K562 (cell line): Measurements from ENCODE around the gene TMC6. TPM values are rescaled to one million over a fixed set of nuclear protein-coding genes. Genes with fewer than 3 reads are reported as not detected.

Experiments used
- HDAC1 ChIP-seq, 2 experiments: fragments of 450-650 bp; IDR thresholded peaks; 2 replicates each; pipeline ENCODE4 v1.6.1; 2016 to 2017; ENCODE audit warnings: inconsistent platforms in 1 of 2, mild to moderate bottlenecking in 1 of 2, moderate library complexity in 1 of 2
- MEIS2 ChIP-seq: fragments of 450-650 bp; IDR thresholded peaks from 2 replicates; pipeline ENCODE4 v1.6.1; 2014; ENCODE audit warnings: mild to moderate bottlenecking; ENCODE audit not compliant: partially characterized antibody
- MIER1 ChIP-seq: fragments of 450-650 bp; IDR thresholded peaks from 2 replicates; pipeline ENCODE4 v1.6.1; 2016; ENCODE audit warnings: antibody characterized with exemption, mild to moderate bottlenecking, low read depth
- PURB ChIP-seq: sonication (generic); formaldehyde crosslinking; IDR thresholded peaks from 2 replicates; pipeline ENCODE4 v1.9.0; 2021; ENCODE audit warnings: low read depth, mild to moderate bottlenecking, missing genetic modification reagents
- SP1 ChIP-seq: sonication (generic); formaldehyde crosslinking; IDR thresholded peaks from 2 replicates; pipeline ENCODE4 v1.8.1; 2022; ENCODE audit warnings: mild to moderate bottlenecking, missing genetic modification reagents
- TRIM28 ChIP-seq: fragments of 450-650 bp; IDR thresholded peaks from 2 replicates; pipeline ENCODE4 v1.6.1; 2017
- YY1 ChIP-seq, 3 experiments: IDR thresholded peaks; 2 replicates each; pipeline ENCODE4 v1.6.1; 2011; ENCODE audit warnings: low read length in 2 of 3, mild to moderate bottlenecking in 2 of 3, moderate library complexity in 2 of 3, borderline replicate concordance in 1 of 3, control low read depth in 1 of 3, low read depth in 1 of 3; ENCODE audit not compliant: insufficient read depth in 3 of 3, insufficient replicate concordance in 2 of 3, control insufficient read depth in 1 of 3, insufficient read length in 1 of 3; ENCODE audit errors: extremely low read depth in 1 of 3
- polyA plus RNA-seq, 8 experiments: library from polyadenylated mRNA; depleted of rRNA in 4 of 8; stranded (reverse) in 5 of 8; unstranded in 3 of 8; fragments of >200 nt; fragmentation: Nextera tagmentation in 2 of 8; fragmentation: Illumina TruSeq in 1 of 8; extraction: Ambion mirVana in 2 of 8; extraction: Trizol in 1 of 8; gene quantifications; 2 replicates each; pipeline versions ENCODE4 v1.2.1 to v1.2.3, GENCODE V29; 2011 to 2014; ENCODE audit warnings: inconsistent platforms in 1 of 8, missing spikeins in 1 of 8
- total RNA-seq, 7 experiments: library from RNA; depleted of rRNA in 6 of 7; stranded (reverse); fragments of >200 nt in 6 of 7; fragmentation: Illumina TruSeq in 2 of 7; extraction: Trizol in 2 of 7; gene quantifications; 2 replicates each; pipeline versions ENCODE4 v1.2.1 to v1.2.3, GENCODE V29; 2011 to 2021; ENCODE audit warnings: low replicate concordance in 1 of 7
- TF ChIP-seq, protein P1 (sequence below): fragments of 450-650 bp; formaldehyde crosslinking; IDR thresholded peaks from 2 replicates; pipeline ENCODE4 v1.4.0; 2020; ENCODE audit warnings: mild to moderate bottlenecking, moderate library complexity
- TF ChIP-seq, protein P2 (sequence below), 2 experiments: IDR thresholded peaks; 2 replicates each; pipeline ENCODE4 v1.6.1; 2011; ENCODE audit warnings: borderline replicate concordance in 1 of 2, control low read depth in 1 of 2, low read depth in 1 of 2, low read length in 1 of 2, mild to moderate bottlenecking in 1 of 2, mixed read lengths in 1 of 2, moderate library complexity in 1 of 2; ENCODE audit not compliant: insufficient read depth in 1 of 2, insufficient read length in 1 of 2, poor library complexity in 1 of 2, severe bottlenecking in 1 of 2; ENCODE audit errors: extremely low read depth in 1 of 2
- TF ChIP-seq, protein P3 (sequence below): fragments of 450-650 bp; IDR thresholded peaks from 2 replicates; pipeline ENCODE4 v1.6.1; 2016; ENCODE audit warnings: mild to moderate bottlenecking, moderate library complexity

TMC6 gene
- total and polyA plus RNA-seq, 9 of the 15 experiments (the other 6 are each of a cell fraction or from before 2014, with no cell fraction given) = 4.1 to 351 (median 66.9) TPM

DNA sequence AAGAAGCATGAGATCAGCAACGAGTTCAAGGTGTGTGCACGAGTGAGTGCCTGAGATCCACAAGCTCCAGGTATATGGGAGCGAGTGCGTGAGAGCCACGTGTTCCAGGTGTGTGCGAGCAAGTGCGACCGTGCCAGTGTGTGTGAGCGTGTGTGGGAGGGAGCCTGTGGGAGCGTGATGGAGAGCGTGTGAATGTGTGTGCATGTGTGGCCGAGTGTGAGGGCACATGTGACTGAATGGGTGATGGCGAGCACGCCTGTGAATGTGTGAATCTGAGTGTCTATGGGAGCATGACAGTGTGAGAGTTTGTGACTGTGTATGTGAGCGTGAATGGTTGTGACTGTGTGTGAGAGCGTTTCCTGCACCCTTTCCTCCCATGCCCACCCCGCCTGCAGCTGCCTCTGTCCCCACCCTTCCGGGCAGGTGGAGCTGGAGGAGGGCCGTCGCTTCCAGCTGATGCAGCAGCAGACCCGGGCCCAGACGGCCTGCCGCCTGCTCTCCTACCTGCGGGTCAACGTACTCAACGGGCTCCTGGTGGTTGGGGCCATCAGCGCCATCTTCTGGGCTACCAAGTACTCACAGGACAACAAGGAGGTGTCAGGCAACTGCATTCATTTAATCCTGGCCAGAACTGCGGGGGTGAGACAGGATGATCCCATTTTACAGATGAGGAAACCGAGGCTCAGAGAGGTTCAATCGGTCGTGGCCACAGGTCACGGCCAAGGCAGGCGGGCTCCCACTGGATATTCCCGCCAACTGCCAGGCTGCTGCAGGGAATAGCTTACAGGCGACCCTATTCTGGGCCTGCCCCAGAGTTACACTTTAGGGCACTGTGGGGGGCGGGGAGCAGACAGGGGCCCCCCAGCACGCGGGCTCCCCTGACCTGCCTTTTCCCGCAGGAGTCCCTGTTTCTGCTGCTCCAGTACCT, 5.7 kb upstream of the TMC6 start (continued):
- TF ChIP-seq, protein P1, sequence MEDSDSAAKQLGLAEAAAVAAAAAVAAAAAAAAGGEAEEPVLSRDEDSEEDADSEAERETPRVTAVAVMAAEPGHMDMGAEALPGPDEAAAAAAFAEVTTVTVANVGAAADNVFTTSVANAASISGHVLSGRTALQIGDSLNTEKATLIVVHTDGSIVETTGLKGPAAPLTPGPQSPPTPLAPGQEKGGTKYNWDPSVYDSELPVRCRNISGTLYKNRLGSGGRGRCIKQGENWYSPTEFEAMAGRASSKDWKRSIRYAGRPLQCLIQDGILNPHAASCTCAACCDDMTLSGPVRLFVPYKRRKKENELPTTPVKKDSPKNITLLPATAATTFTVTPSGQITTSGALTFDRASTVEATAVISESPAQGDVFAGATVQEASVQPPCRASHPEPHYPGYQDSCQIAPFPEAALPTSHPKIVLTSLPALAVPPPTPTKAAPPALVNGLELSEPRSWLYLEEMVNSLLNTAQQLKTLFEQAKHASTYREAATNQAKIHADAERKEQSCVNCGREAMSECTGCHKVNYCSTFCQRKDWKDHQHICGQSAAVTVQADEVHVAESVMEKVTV (CRISPR knock-in tag) = 0 out of 2 replicates have a peak, but pooled peaks have one; percentile 10
- TF ChIP-seq YY1 (IDR thresholded peaks at IDR 0.05; ENCODE audit: borderline replicate concordance in 1 of 3, control insufficient read depth in 1 of 3, extremely low read depth in 1 of 3, insufficient read depth in 3 of 3, insufficient read length in 1 of 3, insufficient replicate concordance in 2 of 3, low read depth in 1 of 3, low read length in 2 of 3) (peak in 1 of 3 experiments; percentile 8), PURB (CRISPR knock-in tag) (no peak), MIER1 (no peak), HDAC1 (IDR thresholded peaks at IDR 0.05) (peak in 1 of 2 experiments; percentile 14; a peak in 1 of 4 replicates), MEIS2 (peak; percentile 34), TRIM28 (peak; percentile 30; the same call in 1 of the 2 replicates), SP1 (CRISPR knock-in tag) (peak; percentile 55; the same call in 1 of the 2 replicates)
- TF ChIP-seq, protein P2, sequence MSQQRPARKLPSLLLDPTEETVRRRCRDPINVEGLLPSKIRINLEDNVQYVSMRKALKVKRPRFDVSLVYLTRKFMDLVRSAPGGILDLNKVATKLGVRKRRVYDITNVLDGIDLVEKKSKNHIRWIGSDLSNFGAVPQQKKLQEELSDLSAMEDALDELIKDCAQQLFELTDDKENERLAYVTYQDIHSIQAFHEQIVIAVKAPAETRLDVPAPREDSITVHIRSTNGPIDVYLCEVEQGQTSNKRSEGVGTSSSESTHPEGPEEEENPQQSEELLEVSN (IDR thresholded peaks at IDR 0.05; ENCODE audit: borderline replicate concordance in 1 of 2, extremely low read depth in 1 of 2, insufficient read depth in 1 of 2, insufficient read length in 1 of 2, low read depth in 1 of 2, low read length in 1 of 2, poor library complexity in 1 of 2, severe bottlenecking in 1 of 2) = peak in 1 of 2 experiments; percentile 25
- TF ChIP-seq, protein P3, sequence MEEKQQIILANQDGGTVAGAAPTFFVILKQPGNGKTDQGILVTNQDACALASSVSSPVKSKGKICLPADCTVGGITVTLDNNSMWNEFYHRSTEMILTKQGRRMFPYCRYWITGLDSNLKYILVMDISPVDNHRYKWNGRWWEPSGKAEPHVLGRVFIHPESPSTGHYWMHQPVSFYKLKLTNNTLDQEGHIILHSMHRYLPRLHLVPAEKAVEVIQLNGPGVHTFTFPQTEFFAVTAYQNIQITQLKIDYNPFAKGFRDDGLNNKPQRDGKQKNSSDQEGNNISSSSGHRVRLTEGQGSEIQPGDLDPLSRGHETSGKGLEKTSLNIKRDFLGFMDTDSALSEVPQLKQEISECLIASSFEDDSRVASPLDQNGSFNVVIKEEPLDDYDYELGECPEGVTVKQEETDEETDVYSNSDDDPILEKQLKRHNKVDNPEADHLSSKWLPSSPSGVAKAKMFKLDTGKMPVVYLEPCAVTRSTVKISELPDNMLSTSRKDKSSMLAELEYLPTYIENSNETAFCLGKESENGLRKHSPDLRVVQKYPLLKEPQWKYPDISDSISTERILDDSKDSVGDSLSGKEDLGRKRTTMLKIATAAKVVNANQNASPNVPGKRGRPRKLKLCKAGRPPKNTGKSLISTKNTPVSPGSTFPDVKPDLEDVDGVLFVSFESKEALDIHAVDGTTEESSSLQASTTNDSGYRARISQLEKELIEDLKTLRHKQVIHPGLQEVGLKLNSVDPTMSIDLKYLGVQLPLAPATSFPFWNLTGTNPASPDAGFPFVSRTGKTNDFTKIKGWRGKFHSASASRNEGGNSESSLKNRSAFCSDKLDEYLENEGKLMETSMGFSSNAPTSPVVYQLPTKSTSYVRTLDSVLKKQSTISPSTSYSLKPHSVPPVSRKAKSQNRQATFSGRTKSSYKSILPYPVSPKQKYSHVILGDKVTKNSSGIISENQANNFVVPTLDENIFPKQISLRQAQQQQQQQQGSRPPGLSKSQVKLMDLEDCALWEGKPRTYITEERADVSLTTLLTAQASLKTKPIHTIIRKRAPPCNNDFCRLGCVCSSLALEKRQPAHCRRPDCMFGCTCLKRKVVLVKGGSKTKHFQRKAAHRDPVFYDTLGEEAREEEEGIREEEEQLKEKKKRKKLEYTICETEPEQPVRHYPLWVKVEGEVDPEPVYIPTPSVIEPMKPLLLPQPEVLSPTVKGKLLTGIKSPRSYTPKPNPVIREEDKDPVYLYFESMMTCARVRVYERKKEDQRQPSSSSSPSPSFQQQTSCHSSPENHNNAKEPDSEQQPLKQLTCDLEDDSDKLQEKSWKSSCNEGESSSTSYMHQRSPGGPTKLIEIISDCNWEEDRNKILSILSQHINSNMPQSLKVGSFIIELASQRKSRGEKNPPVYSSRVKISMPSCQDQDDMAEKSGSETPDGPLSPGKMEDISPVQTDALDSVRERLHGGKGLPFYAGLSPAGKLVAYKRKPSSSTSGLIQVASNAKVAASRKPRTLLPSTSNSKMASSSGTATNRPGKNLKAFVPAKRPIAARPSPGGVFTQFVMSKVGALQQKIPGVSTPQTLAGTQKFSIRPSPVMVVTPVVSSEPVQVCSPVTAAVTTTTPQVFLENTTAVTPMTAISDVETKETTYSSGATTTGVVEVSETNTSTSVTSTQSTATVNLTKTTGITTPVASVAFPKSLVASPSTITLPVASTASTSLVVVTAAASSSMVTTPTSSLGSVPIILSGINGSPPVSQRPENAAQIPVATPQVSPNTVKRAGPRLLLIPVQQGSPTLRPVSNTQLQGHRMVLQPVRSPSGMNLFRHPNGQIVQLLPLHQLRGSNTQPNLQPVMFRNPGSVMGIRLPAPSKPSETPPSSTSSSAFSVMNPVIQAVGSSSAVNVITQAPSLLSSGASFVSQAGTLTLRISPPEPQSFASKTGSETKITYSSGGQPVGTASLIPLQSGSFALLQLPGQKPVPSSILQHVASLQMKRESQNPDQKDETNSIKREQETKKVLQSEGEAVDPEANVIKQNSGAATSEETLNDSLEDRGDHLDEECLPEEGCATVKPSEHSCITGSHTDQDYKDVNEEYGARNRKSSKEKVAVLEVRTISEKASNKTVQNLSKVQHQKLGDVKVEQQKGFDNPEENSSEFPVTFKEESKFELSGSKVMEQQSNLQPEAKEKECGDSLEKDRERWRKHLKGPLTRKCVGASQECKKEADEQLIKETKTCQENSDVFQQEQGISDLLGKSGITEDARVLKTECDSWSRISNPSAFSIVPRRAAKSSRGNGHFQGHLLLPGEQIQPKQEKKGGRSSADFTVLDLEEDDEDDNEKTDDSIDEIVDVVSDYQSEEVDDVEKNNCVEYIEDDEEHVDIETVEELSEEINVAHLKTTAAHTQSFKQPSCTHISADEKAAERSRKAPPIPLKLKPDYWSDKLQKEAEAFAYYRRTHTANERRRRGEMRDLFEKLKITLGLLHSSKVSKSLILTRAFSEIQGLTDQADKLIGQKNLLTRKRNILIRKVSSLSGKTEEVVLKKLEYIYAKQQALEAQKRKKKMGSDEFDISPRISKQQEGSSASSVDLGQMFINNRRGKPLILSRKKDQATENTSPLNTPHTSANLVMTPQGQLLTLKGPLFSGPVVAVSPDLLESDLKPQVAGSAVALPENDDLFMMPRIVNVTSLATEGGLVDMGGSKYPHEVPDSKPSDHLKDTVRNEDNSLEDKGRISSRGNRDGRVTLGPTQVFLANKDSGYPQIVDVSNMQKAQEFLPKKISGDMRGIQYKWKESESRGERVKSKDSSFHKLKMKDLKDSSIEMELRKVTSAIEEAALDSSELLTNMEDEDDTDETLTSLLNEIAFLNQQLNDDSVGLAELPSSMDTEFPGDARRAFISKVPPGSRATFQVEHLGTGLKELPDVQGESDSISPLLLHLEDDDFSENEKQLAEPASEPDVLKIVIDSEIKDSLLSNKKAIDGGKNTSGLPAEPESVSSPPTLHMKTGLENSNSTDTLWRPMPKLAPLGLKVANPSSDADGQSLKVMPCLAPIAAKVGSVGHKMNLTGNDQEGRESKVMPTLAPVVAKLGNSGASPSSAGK = peak; percentile 63; the same call in 1 of the 2 replicates
